Measurements from ENCODE around the gene KRTAP27-1.

The KRTAP27-1 gene

GRCh38 chr21:30329203-30329875 is 8.2 kb downstream of the KRTAP27-1 start:
- no peak for DNase-seq
- intact Hi-C loops (cut with DNase I; ENCODE audit: low total_unique reads): no loop called here
- H3K9me3 ChIP-seq: peaks cover 0 to 5% (median 0%) of the 10 kb centered on the region in 3 donors
- no peak overlapping the region for H3K4me3 ChIP-seq
- H3K36me3 ChIP-seq: no peaks in the 10 kb centered on the region
- H3K4me1 ChIP-seq: peaks cover 0 to 12% (median 0%) of the 10 kb centered on the region in 4 donors
- H3K27me3 ChIP-seq: no peaks in the 10 kb centered on the region
- TF ChIP-seq, protein P1, sequence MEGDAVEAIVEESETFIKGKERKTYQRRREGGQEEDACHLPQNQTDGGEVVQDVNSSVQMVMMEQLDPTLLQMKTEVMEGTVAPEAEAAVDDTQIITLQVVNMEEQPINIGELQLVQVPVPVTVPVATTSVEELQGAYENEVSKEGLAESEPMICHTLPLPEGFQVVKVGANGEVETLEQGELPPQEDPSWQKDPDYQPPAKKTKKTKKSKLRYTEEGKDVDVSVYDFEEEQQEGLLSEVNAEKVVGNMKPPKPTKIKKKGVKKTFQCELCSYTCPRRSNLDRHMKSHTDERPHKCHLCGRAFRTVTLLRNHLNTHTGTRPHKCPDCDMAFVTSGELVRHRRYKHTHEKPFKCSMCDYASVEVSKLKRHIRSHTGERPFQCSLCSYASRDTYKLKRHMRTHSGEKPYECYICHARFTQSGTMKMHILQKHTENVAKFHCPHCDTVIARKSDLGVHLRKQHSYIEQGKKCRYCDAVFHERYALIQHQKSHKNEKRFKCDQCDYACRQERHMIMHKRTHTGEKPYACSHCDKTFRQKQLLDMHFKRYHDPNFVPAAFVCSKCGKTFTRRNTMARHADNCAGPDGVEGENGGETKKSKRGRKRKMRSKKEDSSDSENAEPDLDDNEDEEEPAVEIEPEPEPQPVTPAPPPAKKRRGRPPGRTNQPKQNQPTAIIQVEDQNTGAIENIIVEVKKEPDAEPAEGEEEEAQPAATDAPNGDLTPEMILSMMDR (IDR thresholded peaks at IDR 0.05): no peak
- H3K27ac ChIP-seq: no peak overlapping the region

DNA sequence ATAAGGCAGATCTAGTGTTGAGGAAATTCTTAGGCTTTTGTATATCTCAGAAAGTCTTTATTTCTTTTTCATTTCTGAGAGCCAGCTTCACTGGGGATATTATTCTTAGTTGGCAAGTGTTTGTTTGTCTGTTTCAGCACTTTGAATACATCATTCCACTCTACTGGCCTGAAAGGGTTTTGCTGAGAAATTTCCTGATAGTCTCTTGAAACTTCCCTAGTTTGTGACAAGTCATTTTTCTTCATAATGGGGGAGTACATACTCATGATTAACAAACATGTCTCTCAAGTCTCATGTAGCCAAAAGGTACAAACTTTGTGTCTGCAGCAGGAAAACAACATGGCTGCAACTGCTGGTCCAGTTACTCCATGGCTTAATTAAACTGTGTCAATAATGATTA is 11.1 kb downstream of the KRTAP27-1 start:
- DNase-seq: no peak
- no peaks in the 10 kb centered on the region for H3K36me3 ChIP-seq
- H3K27me3 ChIP-seq: no peaks in the 10 kb centered on the region
- H3K4me1 ChIP-seq: peaks cover 0 to 4% (median 0%) of the 10 kb centered on the region in 4 donors
- H3K27ac ChIP-seq: no peak overlapping the region
- peaks cover 0 to 5% (median 0%) of the 10 kb centered on the region in 3 donors for H3K9me3 ChIP-seq
- intact Hi-C loops (cut with DNase I; ENCODE audit: low total_unique reads): no loop called here
- H3K4me3 ChIP-seq: no peak overlapping the region
- TF ChIP-seq, protein P1 (IDR thresholded peaks at IDR 0.05): no peak

GRCh38 chr21:30320215-30320614 is 17.3 kb downstream of the KRTAP27-1 start, which contains the start of gene KRTAP26-1:
Gene KRTAP26-1 (minus strand): TSS chr21:30320315. CDS start chr21:30320035, 280 bp downstream.
- Histone ChIP-seq H3K9me3 (no peaks in the 10 kb centered on the region), H3K27ac (peak within 1 kb of the TSS in 1 of 2 donors; percentile 15), H3K4me1 (peaks cover 0 to 13% (median 2%) of the 10 kb centered on the region in 4 donors), H3K36me3 (no peaks in the 10 kb centered on the region), H3K4me3 (no peak within 1 kb of the TSS), H3K27me3 (no peaks in the 10 kb centered on the region)
- TF ChIP-seq, protein P1 (IDR thresholded peaks at IDR 0.05): no peak
- DNase-seq: no peak
- intact Hi-C loops (cut with DNase I; ENCODE audit: low total_unique reads): no loop called here

DNA sequence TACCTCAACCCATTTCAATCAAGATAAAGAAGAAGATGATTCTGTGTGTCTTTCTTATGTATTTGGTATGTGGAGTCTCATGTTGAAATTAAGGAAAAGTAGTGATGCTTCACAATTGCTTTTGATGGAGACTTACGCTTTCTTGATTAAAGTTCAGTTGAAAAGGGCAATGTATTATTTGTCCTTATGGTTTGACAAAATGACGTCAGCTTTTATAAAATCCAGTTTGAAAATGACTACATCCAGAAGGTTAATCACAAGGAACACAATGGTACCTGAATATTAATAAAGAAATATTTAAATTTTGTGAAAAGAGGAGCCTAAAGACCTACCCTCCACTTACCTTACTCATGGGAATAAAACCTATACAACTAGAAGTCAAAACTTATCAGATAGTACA is 21.8 kb downstream of the KRTAP27-1 start:
- H3K9me3 ChIP-seq: no peaks in the 10 kb centered on the region
- no peaks in the 10 kb centered on the region for H3K27me3 ChIP-seq
- TF ChIP-seq, protein P1 (IDR thresholded peaks at IDR 0.05): no peak
- peaks cover 0 to 3% (median 1%) of the 10 kb centered on the region in 4 donors for H3K4me1 ChIP-seq
- intact Hi-C loops (cut with DNase I; ENCODE audit: low total_unique reads): no loop called here
- no peaks in the 10 kb centered on the region for H3K36me3 ChIP-seq
- H3K27ac ChIP-seq: no peak overlapping the region
- no peak overlapping the region for H3K4me3 ChIP-seq
- no peak for DNase-seq

DNA sequence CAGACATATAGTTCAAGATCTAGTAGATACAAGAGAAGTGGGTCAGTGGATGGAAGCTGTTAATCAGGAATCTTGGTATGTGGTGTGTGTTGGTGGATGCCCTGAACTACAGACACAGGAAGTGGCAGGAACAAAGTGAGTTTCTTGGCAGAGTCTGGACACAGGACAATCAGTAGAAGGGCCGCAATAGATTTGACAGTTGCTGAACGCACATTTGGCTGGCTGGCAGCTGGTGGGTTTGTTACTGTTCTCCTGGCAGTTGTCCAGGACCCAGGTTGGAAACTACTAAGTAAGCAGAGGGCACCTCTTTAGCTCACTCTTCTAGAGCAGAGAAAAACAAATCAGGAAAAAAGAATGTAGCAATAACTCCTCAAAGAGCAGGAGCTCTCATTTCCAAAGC is 30.6 kb downstream of the KRTAP27-1 start:
- H3K9me3 ChIP-seq: no peaks in the 10 kb centered on the region
- DNase-seq: no peak
- peaks cover 0 to 3% (median 0%) of the 10 kb centered on the region in 4 donors for H3K4me1 ChIP-seq
- no peak overlapping the region for H3K4me3 ChIP-seq
- TF ChIP-seq, protein P1 (IDR thresholded peaks at IDR 0.05): no peak
- H3K27ac ChIP-seq: no peak overlapping the region
- H3K36me3 ChIP-seq: no peaks in the 10 kb centered on the region
- intact Hi-C loops (cut with DNase I; ENCODE audit: low total_unique reads): no loop called here
- no peaks in the 10 kb centered on the region for H3K27me3 ChIP-seq

Data from tibial artery (tissue), 4 donors.